Left lung (tissue), 10 donors: ENCODE results near the gene TIMM13. TPM values are rescaled to one million over a fixed set of nuclear protein-coding genes. Genes with fewer than 3 reads are reported as not detected.

Experiments used
- ATAC-seq: fragments of 200-7000 bp; cut with Tn5 transposase; one replicate; pipeline ENCODE4 v1.9.1; 2020; ENCODE audit warnings: moderate library complexity
- DNase-seq, 4 donors: peaks; one replicate each; pipeline ENCODE4 v3.0.0-alpha.2; 2013 to 2020
- H3K27ac ChIP-seq, 2 donors: fragments of 200-600 bp; sonication (generic) in 1 of 2; one replicate each; pipeline versions ENCODE4 v1.5.0 to v1.8.0; 2020 to 2021
- H3K27me3 ChIP-seq, 2 donors: fragments of 200-600 bp; sonication (generic) in 1 of 2; one replicate each; pipeline versions ENCODE4 v1.5.0 to v1.8.0; 2020 to 2021
- H3K36me3 ChIP-seq, 2 donors: fragments of 200-600 bp; sonication (generic) in 1 of 2; one replicate each; pipeline versions ENCODE4 v1.5.0 to v1.8.0; 2020 to 2021
- H3K4me1 ChIP-seq, 2 donors: fragments of 200-600 bp; one replicate each; pipeline ENCODE4 v1.8.0; 2021
- H3K4me3 ChIP-seq, 2 donors: fragments of 200-600 bp; sonication (generic) in 1 of 2; one replicate each; pipeline versions ENCODE4 v1.5.0 to v1.8.0; 2020 to 2021; ENCODE audit warnings: mild to moderate bottlenecking in 1 of 2
- H3K9me3 ChIP-seq, 2 donors: fragments of 200-600 bp; sonication (generic) in 1 of 2; one replicate each; pipeline versions ENCODE4 v1.5.0 to v1.8.0; 2020 to 2021
- CTCF ChIP-seq, 2 donors: fragments of 200-600 bp; sonication (generic) in 1 of 2; IDR thresholded peaks; one replicate each; pipeline versions ENCODE4 v1.5.0 to v1.8.0; 2021; ENCODE audit warnings: antibody characterized with exemption in 2 of 2
- intact Hi-C, 2 donors: fragments of 100-400 bp; cut with DNase I; formaldehyde crosslinking; loops; one replicate each; pipeline versions ENCODE4 v1.11.2 to v1.14.2; 2022
- polyA plus RNA-seq, 6 donors: library from polyadenylated mRNA; unstranded; fragments of 120-200 nt; gene quantifications; one replicate each; pipeline ENCODE4 v1.2.1, GENCODE V29; 2013; ENCODE audit not compliant: insufficient read length in 6 of 6
- total RNA-seq, 2 donors: library from RNA; stranded (reverse); fragmentation: NEBNext Ultra II Directional; extraction: Animal tissue kit (Norgen Biotek cat#: 25700); gene quantifications; one replicate each; pipeline ENCODE4 v1.2.1, GENCODE V29; 2021
- donor health status: DM: no; HTN: yes; CAD: no.
- donor health status: DM: no; HTN: no; CAD: no.

The TIMM13 gene
- total and polyA plus RNA-seq, 8 donors: 47.6 to 98.0 (median 70.8) TPM

DNA sequence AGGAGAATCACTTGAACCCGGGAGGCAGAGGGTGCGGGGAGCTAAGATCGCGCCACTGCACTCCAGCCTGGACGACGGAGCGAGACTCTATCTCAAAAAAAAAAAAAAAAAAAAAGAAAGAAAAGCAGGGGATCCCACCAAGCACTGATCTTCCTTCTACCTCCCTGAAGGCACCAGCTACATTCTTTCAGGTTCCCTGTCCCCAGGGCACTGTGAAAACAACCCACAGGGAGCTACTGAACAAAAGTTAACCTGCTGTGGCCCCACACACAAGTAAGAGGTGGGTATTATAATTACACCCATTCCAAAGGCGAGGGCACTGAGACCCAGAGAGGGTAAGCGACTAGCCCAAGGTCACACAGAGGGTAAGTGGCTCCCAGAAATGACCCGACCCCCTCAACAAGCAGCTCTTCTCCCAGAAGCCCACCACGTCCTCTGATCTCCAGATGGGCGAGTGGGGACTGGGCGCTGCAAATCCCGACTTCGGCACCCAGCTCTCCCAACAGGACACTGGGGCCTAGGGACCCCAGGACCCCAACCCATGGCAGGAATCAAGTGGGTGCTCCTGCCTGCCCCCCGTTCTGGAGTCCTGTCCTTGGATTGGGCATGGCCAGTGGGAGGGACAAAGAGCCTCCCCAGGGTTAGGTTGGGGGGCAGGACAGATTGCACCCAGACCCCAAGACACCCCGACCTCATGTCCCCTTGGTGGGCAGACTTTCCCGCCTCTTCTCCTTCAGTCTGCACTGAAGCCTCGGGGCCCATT, 27.0 kb upstream of the TIMM13 start:
- Histone ChIP-seq H3K27ac (no peak overlapping the region), H3K36me3 (peaks cover 0 to 14% of the 10 kb centered on the region in 2 donors), H3K4me1 (peaks cover 0 to 25% of the 10 kb centered on the region in 2 donors), H3K27me3 (no peaks in the 10 kb centered on the region), H3K9me3 (no peaks in the 10 kb centered on the region), H3K4me3 (no peak overlapping the region)
- ATAC-seq: no peak
- DNase-seq: no peak
- TF ChIP-seq CTCF (IDR thresholded peaks at IDR 0.05): no peak
- intact Hi-C loops: no loop called here

GRCh38 chr19:2453431-2454025, 26.1 kb upstream of the TIMM13 start:
- ATAC-seq (no peak), DNase-seq (no peak)
- H3K9me3 ChIP-seq: no peaks in the 10 kb centered on the region
- no peaks in the 10 kb centered on the region for H3K27me3 ChIP-seq
- peaks cover 0 to 14% of the 10 kb centered on the region in 2 donors for H3K36me3 ChIP-seq
- peaks cover 0 to 25% of the 10 kb centered on the region in 2 donors for H3K4me1 ChIP-seq
- intact Hi-C loops: no loop called here
- TF ChIP-seq CTCF (IDR thresholded peaks at IDR 0.05): no peak
- no peak overlapping the region for H3K4me3 ChIP-seq
- no peak overlapping the region for H3K27ac ChIP-seq

DNA sequence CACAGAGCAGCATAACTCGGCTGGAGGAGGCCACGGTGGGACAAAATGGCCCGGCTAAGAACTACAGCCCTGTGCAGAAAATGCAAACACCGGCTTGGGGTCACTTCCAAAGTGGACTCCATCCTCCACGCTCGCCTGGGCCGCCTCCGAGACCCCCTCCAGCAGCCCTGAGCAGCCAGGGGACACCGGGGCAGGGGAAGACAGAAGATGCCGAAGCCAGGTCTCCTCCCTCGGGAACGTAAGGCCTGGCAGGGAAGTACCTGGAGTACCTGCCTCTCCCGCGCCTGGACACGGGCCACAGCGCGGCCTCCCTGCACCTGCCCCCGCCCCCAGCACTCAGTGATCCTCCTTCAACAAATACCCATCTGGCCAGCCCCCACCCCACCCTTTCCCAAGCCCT, 24.4 kb upstream of the TIMM13 start:
- Histone ChIP-seq H3K9me3 (no peaks in the 10 kb centered on the region), H3K27ac (no peak overlapping the region), H3K4me1 (peaks cover 0 to 18% of the 10 kb centered on the region in 2 donors), H3K36me3 (peaks cover 0 to 14% of the 10 kb centered on the region in 2 donors), H3K4me3 (no peak overlapping the region), H3K27me3 (no peaks in the 10 kb centered on the region)
- ATAC-seq (no peak), DNase-seq (no peak)
- intact Hi-C loops: no loop called here
- TF ChIP-seq CTCF (IDR thresholded peaks at IDR 0.05): no peak

DNA sequence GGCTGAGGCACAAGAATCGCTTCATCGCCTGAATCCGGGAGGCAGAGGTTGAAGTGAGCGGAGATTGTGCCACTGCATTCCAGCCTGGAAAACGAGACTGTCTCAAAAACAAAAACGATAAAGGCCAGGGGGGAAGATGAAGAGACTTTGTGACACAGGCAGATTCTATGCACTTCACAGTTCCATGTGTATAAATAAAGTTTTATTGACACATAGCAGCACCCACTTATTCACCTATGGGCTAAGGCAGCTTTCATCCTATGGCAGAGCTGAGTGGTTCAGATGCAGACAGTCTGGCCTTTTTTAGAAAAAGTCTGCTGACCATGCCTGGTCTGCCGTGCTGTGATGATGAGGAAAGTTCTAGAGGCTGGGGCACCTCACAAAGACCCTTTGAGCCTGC, 23.8 kb upstream of the TIMM13 start:
- no peak for DNase-seq
- Histone ChIP-seq H3K36me3 (peaks cover 0 to 14% of the 10 kb centered on the region in 2 donors), H3K9me3 (no peaks in the 10 kb centered on the region), H3K27me3 (no peaks in the 10 kb centered on the region), H3K4me3 (no peak overlapping the region), H3K4me1 (peaks cover 0 to 21% of the 10 kb centered on the region in 2 donors), H3K27ac (no peak overlapping the region)
- intact Hi-C loops: no loop called here
- TF ChIP-seq CTCF (IDR thresholded peaks at IDR 0.05): no peak
- no peak for ATAC-seq

- Histone ChIP-seq H3K4me1 (peaks cover 0 to 5% of the 10 kb centered on the region in 2 donors), H3K27me3 (no peaks in the 10 kb centered on the region), H3K27ac (no peak overlapping the region), H3K36me3 (peaks cover 0 to 24% of the 10 kb centered on the region in 2 donors), H3K4me3 (no peak overlapping the region), H3K9me3 (no peaks in the 10 kb centered on the region)
- TF ChIP-seq CTCF (IDR thresholded peaks at IDR 0.05): no peak
- intact Hi-C loops: no loop called here
- no peak for ATAC-seq
- DNase-seq: no peak
These were observed 21.6 kb upstream of the TIMM13 start for GRCh38 chr19:2449019-2449418.
